Stimulated activated CD4-positive, alpha-beta T cell treated with anti-CD3 and anti-CD28 coated beads, Interleukin-1b, Interleukin-23, amount 100 ng/mL, for 24 hours (primary cell): ENCODE data around the gene UBE2D2.

Source experiments
- DNase-seq, 4 experiments: peaks; one replicate each; pipeline ENCODE4 v3.0.0-alpha.2; 2020; ENCODE audit warnings: low read depth in 4 of 4, low spot score in 1 of 4

The UBE2D2 gene

DNA sequence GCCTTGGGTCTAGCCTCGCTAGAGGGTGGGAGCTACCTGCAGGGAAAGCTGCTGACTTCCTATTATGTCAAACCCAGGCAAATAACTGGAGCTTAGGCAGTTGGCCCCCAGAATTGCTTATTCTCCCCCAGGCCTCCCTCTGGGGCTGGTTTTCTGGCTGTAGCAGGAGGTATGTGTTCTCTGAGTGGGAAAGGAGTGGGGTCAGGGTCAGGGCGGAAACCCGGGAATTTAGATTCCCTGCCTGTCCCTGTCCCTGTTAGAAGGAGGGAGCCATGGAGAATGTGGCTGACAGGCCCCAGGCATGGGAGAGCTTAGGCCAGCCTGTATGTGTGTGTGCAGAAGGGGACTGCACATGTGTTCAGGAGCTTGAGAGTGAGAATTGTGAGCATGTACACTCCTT, 73.4 kb downstream of the UBE2D2 start:
- no peak for DNase-seq

DNA sequence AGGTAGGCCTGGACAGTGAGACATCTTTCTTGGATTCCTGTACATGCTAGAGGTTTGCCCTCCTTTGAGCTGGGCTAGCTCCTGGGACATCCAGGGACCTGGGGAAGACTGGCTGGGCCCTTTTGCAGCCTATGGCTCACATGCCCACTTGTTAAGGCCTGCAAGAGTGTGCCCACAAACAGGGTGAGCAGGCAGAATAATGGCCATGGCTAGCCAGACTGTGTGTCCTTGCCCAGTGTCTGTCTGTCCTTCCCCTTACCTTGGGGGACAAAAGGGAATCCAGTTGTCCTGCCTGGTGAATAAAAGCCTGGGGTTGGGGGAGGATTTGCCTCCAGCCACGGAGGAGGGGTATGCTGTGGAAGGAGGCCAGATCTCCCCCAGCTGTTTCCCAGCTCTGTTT, 74.1 kb downstream of the UBE2D2 start:
- no peak for DNase-seq

DNA sequence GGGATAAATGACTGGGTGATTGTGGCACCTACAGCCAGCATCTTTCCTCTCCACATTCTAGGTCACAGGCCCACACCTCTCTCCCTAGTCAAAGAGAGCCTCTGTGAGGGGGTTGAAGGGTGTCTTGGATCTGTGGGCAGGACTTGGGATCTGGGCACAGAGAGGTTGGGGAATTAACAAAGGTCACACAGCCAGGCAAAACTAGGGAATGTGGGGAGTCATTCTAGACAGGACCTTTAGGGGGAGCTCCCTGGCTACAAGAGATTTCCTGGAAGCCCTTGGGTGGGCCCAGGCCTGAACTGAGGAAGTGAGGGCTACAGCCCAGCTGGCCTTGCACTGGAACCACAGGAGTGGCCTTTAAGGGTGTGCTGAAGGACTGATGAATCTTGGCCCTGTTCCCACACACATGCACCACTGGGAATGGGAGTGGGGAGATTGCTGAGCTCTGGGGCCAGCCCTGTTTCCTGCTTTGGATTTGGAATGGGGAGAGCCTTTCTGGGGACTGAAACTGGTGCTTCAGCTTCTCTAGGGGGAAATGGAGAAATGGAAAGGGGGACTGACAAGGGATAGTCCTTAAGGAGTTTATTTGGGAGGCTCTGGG, 74.6 kb downstream of the UBE2D2 start:
- no peak for DNase-seq

DNA sequence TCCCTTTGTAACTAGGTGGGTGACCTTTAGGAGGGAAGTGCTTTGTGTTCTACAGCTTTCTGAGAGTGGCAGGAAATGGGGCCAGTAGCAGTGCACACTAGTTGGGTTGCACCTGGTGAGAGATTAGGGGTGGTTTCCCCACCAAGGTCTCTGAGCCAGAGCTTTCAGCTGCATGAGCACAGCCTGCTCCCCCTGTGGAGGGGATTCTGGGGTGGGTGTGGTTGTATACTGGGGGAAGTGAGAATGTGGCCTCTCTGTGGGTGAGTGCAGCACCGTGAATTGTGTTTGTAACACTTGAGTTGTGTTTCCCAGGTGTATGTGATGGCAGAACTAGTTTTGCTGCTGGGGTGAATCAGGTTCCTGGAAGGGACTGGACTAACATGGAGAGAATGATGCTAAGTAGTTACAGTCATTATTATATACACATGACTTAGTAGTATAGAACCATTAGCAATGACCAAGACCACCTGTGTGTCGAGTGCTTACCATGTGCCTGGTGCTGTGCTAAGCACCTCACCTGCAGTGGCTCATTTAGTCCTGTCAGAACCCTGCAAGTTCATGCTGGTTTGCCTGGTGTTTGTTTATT, 75.2 kb downstream of the UBE2D2 start:
- peak in 1 of 4 experiments; percentile 32 for DNase-seq

DNA sequence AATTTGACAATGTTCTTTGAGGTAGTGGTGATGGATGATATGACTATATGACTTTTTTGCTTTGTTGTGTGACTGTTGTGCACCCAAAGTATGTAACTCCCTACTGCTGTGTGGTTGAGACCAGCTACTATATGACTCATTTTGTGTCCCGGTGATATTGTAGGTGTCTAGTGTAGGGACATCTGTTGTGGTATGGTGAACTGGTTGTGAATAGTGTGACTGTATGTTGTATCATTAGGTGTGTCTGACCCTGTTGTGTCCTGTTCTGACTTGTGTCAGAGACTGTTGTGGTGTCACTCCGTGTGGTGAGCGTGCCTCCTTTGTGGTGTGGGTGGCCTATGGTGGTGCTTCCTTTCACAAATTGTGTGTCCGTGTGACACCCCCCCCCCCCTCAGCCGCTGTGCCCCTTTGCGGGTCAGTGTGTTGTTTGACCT, 75.9 kb downstream of the UBE2D2 start:
- peak in 1 of 4 experiments; percentile 42 for DNase-seq

DNA sequence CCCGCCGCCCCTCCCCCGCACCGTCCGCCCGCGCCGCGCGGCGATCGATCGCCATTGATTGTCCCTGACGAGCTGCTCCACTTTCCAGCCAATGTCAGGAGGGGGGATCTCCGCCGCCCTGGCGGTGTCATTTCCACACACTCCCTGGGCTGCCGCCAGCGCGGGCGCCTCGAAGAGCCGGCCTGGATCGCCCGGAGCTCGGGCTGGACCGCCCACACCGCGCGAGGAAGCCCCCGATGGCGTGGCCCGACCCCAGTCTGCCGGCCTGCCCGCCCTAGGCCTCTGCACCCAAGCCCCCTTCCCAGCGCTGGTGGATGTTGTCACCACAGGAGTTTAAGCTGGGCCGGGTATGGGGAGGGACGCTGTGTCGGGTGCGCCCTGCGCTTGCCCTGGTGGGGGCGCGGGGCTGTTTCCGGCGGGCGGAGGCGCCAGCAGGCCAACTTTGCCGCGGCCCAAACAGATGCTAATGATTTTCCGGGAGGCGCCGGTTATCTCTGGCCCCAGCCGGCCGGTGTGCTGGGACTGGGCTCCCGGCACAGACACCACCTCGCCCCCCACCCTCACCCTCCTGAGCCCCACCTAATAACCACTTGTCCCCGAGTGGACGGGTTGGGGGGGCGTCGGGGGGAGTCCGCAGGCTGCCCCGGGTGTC, 76.4 kb downstream of the UBE2D2 start:
- DNase-seq: no peak

DNA sequence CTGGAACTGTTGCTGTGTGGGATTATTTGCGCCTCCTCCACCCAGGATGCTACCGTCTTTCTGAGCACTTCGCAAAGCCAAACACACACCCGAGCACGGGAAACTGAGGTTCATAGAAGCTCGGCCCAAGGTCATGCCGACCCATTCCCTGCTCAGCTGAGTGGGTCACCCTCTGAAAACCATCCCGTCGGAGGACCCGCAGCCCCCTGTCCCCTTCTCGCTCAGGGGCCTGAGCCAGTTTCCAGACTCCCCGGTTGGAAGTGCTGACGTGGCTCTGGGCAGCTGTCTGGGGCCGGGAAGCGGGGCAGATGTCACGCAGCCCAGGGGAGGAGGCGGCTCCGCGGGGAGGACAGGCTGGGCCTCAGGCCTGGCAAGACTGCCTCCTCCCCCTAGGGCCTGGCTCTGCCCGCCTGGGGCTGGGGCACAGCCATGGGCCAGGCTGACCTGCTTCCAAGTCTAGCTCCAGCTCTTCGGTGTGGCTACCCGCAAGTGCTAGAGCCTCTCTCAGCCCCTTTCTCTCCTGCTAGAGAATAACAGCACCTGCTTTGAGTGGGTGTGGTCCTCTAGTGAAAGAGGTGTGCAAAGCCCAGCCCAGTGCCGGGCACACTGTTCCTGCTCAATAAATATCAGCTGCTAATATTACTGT, 77.1 kb downstream of the UBE2D2 start:
- DNase-seq: no peak

DNA sequence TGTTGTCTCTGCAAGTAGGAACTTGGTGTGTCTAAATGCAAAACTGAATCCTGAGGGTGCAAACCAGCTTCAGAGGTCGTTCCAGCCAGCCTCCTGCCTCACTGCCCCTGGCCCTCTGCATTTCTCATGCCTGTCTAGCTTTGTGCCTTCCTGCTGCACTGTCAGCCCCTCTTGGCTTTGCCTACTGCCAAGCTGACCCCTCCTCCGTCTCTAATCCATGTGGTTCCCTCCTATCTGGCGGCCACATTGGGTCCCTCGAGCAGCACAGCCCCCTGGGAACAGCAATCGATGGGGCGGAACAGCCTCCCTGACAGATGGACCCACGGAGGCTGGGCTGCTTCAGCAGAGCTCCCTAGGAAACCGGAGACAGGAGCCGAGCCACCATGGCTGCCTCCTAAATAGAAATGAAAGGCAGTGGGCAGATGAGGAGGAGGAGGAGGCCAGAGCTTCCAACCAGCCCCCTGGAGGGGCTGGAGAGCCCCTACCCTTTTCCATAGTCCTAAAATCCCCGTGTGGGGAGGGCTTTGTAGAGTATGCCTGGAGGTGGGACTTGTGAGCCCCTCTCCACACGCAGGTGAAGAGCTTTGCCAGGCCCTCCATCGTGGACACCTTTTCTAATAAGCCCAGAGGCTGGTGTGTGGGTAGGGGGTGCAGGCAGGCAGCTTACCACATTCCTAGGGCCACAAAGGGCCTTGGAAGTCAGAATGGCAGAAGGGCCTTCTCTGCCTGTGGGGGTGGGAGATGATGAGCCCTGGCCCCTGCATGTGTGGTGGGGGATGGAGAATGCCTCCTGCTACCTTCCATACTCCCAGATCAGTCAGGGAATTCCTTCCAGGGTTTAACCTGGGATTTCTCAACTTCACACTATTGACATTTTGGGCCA, 77.8 kb downstream of the UBE2D2 start:
- no peak for DNase-seq

DNA sequence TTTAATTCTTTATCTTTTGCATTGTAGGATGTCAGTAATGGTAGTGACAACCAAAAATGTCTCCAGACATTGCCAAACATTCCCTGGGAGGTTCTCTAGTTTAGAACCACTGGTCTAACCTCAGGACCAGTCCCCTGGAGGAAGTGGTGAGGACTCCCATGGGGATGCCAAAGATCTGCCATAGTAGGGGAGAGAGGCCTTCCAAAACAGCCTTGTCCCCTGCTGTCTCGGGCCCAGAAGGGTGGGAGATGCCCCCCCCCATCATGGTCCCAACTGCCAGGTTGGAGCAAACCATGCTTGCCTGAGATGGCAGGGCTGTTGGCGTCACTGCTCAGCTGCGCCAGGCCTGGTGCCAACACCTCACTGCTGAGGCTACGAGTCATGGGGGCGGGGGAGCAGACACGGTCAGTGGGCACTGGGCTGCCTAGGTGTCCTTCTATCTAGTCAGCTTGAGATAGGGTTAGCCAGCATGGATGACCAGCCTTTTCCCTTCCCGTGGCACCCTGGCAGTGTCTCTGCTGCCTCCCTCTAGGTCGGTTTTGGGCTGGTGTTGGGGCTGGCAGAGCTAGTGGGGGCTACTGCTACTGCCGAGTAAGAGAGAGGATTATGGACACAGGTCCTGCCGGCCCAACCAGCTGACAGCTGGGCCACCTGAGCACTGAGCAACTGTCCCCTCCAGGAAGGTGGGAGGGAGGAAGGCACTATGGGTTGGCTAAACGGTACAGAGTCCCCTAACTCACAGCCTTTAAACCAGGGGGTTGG, 78.7 kb downstream of the UBE2D2 start:
- DNase-seq: no peak

DNA sequence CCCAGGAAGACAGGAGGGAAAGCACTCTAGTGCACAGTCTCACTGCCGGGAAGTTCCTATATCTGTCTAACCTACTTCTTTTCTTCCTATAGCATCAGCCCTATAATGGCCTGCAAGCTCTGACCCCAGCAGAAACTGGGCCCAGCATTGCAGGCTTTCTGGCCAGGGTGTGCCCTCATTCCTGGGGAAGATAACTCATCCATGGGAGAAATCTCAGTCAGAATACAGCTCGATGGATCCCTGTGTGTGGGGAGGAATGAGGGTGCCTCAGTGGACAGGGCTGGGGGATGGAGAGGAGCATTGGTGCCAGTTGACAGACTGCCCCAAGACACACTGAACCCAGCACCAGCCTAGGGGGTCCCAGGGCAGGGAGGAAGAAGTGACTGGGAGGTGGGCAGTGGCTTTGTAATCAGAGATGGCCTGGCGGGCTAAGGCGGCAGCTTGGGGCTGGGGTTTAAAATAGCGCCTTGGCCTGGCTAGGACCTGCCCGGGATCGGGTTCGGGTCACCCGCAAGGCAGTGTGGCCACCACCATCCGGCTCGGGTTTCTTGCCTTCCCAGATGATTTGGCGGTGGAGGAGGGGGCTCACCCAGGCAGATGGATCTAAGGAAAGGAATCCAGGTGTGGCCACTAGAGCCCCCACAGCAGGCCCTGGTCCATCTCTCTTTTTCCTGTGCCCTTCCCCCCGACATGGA, 79.4 kb downstream of the UBE2D2 start:
- DNase-seq: no peak

DNA sequence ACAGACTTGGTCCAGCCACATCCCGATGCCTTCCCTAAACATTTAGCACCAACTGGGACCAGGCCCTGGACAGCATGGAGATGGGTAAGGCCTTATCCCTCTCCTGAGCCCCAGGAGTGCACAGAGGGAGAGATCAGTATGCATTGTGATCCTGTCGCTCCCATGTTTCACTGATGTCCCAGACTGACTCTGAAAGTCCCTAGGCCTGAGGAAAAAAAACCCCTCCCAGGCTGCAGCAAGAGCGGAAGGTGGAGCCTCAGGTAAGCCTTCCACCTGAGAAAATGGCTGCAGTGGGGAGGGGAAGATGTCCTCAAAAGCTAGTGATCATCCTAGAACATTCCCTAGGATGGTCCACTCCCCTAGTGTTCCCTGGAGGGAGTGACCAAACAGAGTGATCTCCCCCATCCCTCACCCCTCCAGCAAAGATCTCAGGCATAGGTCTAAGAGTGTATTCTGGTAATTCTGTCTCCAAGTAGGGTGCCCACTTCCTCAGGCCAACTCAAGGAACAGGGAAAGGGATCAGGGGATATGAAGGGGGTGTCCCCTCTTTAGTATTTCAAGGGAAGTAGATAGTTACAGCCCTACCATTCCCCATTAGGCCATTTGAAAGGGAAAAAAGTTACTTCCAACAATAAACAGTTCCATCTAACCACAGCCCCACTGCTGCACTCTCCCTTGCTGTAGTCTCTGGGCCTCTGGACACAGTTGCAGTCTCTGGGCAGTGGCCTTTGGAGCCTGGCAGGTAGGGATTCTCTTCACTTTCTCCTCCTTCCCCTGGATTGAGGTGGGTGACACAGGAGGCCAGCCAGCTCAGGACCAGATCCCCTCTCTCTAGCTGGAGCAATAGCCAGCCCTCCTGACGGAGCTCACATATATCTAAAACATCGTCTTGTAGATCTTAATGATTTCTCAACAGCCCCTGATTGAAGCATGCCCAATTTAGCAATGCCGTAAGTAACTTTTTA, 80.3 kb downstream of the UBE2D2 start:
- no peak for DNase-seq

DNA sequence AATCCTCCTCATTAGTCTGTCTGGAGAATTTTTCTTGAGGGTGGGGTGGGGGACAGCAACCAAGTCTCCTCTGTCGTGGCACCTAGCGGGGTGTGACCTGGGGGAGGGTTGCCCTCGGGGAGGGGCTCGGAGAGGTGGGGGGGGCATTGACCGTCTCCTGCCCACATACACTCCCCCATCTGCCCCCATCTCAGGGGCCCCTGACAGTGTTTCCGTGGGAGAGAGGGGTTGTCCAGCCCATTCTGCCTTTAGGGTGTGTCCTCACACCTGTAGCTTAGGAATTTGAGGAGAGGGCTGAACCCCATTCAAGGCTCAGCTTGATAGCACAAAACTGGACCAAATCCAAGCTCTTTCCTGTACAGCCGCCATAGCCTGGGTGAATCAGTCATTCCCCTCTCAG, 81.1 kb downstream of the UBE2D2 start:
- DNase-seq: no peak

DNA sequence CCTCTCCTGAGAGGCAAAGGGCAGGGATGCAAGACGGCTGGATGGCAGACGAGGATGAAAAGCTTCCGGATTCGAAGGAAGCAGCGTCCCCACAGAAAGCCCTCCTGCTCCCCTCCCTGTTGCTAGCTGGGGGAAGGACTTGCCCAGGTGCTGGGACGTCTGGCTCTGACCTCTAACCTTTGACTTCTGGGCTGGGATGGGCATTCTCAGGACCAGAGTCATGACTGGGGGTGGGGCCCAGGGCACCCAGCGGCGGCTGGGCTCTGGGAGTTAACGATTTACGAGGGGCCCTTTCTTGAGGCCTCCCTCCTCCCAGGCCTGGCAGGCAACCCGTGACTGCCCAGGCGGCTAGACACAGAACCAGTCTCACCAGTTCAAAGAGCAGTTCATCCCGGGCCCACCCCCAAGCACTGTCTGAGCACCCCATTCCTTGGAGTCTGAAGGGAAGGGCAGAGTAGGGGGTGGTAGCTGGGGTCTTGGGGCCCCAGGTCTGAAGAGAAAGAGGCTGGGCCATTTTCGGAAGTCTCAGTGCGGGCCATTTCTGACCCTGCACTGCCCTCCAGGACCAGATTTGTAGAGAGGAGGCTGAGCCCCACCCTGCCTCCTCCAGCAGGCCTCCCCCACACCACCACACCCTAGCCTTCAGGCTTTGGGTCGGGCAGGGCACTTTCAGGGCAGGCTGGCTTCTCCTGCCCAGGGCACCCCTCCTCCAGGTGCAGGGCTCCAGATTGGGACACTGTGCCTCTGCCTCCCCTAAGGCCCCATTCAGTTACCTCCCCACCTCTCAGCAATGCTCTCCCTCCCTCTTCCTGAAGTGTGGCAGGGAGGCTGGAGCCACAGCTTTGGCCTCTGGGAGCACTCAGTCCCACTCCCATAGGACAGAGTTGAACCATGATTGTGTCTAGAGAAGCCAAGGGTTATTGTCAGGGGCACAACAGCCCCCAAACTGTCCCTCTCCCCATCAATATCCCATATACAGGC, 82.0 kb downstream of the UBE2D2 start:
- no peak for DNase-seq

DNA sequence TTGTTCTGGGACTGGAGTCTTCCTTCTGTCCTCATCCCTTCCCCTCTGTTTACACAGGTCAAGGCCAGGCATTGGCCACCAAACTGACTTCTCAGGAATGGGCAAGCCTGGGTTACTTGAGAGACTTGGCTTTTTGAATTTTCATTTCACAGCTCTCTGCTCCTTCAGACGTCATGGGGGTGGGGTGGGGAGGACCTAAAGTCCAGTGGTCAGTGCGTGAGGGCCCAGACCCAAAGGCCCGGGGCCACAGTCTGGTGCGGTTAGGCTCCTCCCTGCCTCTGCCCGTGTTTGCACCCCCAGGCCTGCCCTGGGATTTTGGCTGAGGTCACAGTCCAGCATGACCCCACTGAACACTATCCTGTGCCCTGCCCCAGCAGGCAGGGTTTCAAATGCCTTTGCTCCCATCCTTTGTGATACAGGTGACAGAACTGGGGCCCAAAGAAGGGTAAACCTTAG, 82.9 kb downstream of the UBE2D2 start:
- DNase-seq: no peak

DNA sequence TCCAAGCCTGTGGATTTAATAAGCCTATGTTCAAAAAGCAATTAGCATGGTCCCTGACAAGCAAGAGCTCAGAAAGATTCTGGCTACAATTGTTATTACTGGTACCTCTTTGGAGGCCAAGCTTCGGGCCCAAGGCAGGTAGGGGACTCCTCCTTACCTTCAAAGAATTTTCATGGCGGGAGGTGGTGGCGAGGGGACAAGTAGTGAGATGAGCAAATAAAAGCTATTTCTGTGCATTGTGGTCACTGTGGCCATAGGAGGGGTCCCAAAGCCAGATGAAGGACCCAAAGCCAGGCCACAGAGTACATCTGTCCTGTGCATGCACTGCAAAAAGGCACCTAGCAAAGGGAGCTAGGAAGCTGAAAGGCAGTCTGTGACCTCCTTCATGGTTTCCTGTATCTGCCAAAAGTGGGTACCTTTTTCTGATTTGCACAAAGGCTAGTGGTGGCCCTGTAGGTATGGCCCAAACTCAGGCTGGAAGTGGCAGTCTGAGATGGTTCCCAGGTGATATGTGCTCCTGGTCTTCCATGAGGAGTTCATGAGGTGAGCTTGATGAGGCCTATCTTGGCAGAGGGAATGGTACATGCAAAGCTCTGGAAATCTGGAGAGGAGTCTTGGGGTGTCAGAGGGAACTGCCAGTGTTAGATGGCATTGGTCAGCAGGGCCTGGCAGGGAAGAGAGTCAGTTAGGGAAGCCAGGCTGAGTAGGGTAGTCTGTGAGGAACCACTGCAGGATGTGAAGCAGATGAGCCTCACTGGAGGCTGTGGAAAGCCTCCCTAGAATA, 83.7 kb downstream of the UBE2D2 start:
- DNase-seq: no peak

DNA sequence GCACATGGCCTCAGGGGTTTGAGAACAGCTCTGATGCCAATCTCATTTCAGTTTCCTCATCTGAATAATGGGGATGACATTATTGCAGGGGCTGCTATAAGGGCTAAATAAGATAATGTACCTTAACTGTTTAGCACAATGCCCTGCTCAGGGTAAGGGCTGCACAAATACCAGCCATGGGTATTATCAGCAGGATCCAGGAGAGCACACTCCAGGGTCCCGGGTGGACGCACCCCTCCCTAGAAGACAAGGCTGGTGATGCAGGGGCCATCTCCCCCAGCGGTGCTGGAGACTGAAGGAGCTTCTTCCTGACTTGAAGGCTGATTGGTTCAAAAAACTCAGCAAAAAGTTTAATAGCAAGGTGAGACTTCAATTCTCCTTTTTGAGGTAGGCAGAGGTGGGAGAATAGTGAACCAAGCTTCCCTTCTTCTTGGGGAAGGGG, 84.3 kb downstream of the UBE2D2 start:
- no peak for DNase-seq

DNA sequence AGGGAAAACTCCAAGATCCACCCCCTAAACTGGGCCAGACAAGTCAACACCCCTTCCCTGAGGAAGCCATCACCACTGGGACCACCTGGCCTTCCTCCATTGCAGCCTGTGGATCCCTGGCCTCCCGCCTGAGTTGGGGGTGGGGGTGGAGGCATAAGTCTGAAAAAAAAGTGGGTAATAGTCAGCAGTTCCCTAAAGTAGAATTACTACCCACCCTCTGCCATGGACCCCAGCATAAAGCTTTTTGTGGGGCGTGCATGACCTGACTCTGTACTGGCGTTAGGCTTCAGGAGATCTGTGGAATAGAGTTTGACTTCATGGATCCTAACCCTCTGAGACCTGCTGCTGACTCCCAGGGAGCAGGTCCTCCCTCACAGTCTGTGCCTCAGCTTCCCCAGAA, 85.0 kb downstream of the UBE2D2 start:
- DNase-seq: no peak
